Choroid plexus epithelial cell (primary cell): Measurements from ENCODE around the gene OTULIN.
A peak's percentile ranks its signal among the peaks of the same experiment; 100 is the strongest.

Experiments used
- DNase-seq: peaks from one replicate; pipeline ENCODE4 v3.0.0-alpha.2; 2010; ENCODE audit warnings: low read depth
- H3K4me3 ChIP-seq: 2 replicates; pipeline ENCODE4 v1.5.1; 2011; ENCODE audit warnings: low read depth, mild to moderate bottlenecking, control low read depth, low read length, moderate library complexity
- TF ChIP-seq, protein P1 (sequence below): conservative IDR thresholded peaks from 2 replicates; pipeline ENCODE4 v1.5.1; 2011; ENCODE audit warnings: low read depth, mild to moderate bottlenecking, control low read depth, inconsistent platforms, low read length, moderate library complexity

OTULIN gene

DNA sequence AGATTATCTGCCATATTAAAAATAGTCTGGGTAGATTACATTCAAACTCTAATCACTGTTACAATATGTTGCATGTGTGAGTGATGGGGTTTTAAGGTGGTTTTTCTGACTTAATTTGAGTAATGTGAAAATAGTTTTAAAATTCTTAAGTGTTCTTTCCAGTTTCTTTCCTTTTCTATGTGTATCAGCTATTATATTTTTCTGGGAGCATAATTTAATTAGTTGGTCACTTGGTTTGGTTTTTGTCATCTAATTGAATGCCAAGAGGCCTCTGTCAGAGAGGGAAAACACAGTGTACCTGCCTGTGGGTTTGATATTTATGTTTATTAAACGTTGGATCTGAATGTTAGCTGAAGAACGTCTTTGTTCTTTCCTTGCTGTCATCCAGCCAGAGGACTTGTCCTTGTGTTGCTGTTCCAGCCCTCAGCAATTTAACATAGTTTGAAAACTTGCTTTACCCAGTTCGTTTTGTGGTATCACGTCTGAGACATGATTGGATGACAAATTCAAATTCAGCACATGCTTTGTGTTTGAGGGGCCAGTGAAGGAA, 19.5 kb downstream of the OTULIN start:
- no peak overlapping the region for H3K4me3 ChIP-seq
- TF ChIP-seq, protein P1, sequence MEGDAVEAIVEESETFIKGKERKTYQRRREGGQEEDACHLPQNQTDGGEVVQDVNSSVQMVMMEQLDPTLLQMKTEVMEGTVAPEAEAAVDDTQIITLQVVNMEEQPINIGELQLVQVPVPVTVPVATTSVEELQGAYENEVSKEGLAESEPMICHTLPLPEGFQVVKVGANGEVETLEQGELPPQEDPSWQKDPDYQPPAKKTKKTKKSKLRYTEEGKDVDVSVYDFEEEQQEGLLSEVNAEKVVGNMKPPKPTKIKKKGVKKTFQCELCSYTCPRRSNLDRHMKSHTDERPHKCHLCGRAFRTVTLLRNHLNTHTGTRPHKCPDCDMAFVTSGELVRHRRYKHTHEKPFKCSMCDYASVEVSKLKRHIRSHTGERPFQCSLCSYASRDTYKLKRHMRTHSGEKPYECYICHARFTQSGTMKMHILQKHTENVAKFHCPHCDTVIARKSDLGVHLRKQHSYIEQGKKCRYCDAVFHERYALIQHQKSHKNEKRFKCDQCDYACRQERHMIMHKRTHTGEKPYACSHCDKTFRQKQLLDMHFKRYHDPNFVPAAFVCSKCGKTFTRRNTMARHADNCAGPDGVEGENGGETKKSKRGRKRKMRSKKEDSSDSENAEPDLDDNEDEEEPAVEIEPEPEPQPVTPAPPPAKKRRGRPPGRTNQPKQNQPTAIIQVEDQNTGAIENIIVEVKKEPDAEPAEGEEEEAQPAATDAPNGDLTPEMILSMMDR = no peak
- DNase-seq = no peak

DNA sequence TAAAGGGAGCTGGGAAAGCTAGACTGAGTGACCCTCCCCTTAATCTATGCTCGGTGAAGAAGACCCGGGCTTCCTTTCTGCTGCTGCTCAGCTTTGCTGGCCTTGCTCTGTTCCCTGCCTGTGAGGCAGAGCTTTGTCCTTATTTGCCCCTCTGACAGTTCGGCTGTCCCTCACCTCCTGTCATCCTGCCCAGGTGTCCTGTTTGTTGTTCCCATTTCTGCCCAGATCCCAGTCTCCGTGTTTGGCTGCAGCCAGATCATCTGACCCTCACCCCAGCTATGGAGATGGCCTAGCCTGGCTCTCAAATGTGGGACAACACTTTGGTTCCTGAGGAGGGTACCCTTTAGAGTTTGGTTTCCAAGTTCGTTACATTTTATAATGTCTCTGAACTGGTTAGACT, 20.2 kb downstream of the OTULIN start:
- no peak for DNase-seq
- H3K4me3 ChIP-seq = no peak overlapping the region
- TF ChIP-seq, protein P1 = no peak

DNA sequence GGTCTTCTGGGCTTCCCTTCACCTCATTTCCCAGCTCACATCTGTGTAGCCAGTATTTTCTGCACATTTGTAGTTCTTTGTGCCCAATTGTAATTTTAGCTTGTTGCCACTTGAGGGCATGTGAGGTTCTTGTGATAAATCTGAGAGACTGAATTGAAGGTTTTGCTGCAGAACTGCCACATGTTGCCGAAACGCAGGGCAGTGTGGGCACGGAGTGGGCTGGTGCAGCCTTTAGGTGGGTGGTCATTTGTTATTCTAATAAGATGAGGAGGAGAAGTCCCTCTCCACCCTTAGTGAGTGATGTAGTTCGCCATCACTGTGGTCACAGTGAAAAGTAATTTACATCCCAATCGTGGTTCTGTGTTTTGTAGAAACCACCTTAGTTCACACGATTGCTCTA, 21.2 kb downstream of the OTULIN start:
- no peak overlapping the region for H3K4me3 ChIP-seq
- TF ChIP-seq, protein P1 = peak; percentile 76
- peak; percentile 81 for DNase-seq

GRCh38 chr5:14686517-14686916, 22.0 kb downstream of the OTULIN start:
- no peak for DNase-seq
- TF ChIP-seq, protein P1 = no peak
- H3K4me3 ChIP-seq = no peak overlapping the region

DNA sequence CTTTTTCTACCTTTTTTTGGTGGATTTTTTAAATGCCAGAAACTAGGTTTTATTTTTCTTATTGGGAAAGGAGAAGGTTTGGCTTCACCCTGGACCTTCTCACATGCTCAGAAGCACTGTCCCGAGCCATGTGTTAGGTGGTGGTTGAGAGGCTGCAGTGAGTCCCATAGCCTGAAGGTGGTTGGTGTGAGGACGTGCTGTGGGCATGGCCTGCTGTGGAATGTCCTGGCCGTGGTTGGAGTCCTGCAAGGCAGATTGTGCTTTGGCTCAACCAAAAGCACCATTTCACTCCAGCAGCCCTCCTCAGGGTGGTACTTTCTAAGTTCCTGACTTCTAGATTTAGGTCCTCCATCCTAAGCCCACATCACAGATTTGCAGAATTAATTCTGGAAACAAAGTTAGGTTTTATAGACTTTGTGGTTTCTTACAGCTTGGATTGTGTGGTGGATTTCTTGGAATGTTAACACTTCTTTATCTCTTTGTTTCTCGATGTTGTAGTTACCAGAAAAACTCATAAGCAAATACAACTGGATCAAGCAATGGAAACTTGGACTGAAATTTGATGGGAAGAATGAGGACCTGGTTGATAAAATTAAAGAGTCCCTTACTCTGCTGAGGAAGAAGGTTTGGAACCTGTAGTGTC, 22.6 kb downstream of the OTULIN start:
- TF ChIP-seq, protein P1 = peak; percentile 3
- H3K4me3 ChIP-seq = no peak overlapping the region
- peak; percentile 44 for DNase-seq

DNA sequence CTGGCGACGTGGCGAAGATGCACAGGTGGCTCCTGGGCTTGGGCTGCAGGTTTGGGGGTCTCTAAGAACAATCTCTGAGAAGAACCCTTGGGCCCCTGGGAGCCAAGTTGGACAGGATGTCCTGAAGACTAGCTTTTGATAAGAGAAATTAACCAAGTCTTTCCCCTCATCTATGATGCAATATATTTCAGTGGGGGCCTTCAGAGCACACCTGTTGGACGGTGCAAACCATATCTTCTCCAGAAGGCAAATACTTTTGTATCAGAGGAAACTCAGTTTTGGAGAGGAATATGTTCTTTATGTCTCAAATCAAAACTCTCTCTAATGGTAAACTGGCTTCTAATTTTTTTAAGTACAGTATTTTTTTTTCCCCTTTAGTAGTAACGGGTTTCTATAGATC, 28.6 kb downstream of the OTULIN start:
- no peak overlapping the region for H3K4me3 ChIP-seq
- no peak for DNase-seq
- TF ChIP-seq, protein P1 = no peak

DNA sequence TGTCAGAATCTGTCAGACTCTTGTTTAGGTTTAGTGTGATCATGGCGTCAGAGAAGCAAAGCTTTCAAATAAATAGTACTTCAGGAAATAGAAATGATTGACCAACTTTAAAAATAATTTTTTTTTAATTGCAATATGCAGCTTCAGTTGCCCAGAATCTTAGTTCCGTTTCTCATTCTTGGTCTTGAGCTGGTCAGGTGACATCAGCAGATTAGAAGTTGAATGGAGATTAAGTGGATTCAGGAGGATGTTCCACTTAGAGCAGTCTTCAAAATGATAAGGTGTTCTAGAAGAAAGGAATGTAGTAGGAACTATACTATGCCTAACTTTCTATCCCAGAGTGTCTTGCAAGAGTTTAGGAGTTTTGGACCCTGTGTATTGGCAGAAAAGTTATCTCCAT, 30.6 kb downstream of the OTULIN start:
- TF ChIP-seq, protein P1 = no peak
- DNase-seq = no peak
- H3K4me3 ChIP-seq = no peak overlapping the region
